A673 (cell line): Measurements from ENCODE around the gene PEPD. TPM values are rescaled to one million over a fixed set of nuclear protein-coding genes. Genes with fewer than 3 reads are reported as not detected.

Experiments used
- BruUV-seq: library from RNA; stranded (reverse); fragments of 400-500 nt; replicated peaks from 2 replicates; lab custom pipeline; 2021; lab: Mats Ljungman, UMichigan
- CTCF ChIA-PET: fragments of 300-600 bp; sonication (Branson Sonifier 250); formaldehyde crosslinking; loops from one replicate; lab custom pipeline; 2022; ENCODE audit warnings: antibody characterized with exemption; lab: Charles Lee
- POLR2A ChIA-PET: fragments of 300-600 bp; sonication (Branson Sonifier 250); formaldehyde crosslinking; loops from one replicate; lab custom pipeline; 2022; ENCODE audit warnings: antibody characterized with exemption; ENCODE audit not compliant: low non-redundant PET; lab: Charles Lee
- DNase-seq: peaks from one replicate; pipeline ENCODE4 v3.0.0-alpha.2; 2015; ENCODE audit warnings: low spot score
- H3K27ac ChIP-seq: fragments of 200-600 bp; sonication (generic); 2 replicates; pipeline ENCODE4 v1.5.1; 2016; ENCODE audit warnings: mixed run types, low read depth, mild to moderate bottlenecking, mixed read lengths, antibody characterized with exemption, low read length; ENCODE audit not compliant: poor library complexity, severe bottlenecking
- H3K27me3 ChIP-seq: fragments of 200-600 bp; sonication (generic); replicated peaks from 2 replicates; pipeline ENCODE4 v1.6.1; 2017; ENCODE audit warnings: mixed run types, low read depth, mild to moderate bottlenecking, mixed read lengths, antibody characterized with exemption, low read length; ENCODE audit not compliant: insufficient read depth, poor library complexity
- H3K36me3 ChIP-seq: fragments of 200-600 bp; sonication (generic); 2 replicates; pipeline ENCODE4 v1.6.1; 2016; ENCODE audit warnings: mixed run types, mild to moderate bottlenecking, mixed read lengths, antibody characterized with exemption, low read length; ENCODE audit not compliant: insufficient read depth, poor library complexity, severe bottlenecking
- H3K4me1 ChIP-seq: fragments of 200-600 bp; sonication (generic); 2 replicates; pipeline ENCODE4 v1.6.1; 2017; ENCODE audit warnings: mixed run types, mild to moderate bottlenecking, mixed read lengths, antibody characterized with exemption, low read length; ENCODE audit not compliant: insufficient read depth, poor library complexity, severe bottlenecking
- H3K4me3 ChIP-seq: fragments of 200-600 bp; sonication (generic); 2 replicates; pipeline ENCODE4 v1.5.1; 2016; ENCODE audit warnings: low read depth, mixed run types, mild to moderate bottlenecking, mixed read lengths, low read length; ENCODE audit not compliant: poor library complexity, severe bottlenecking
- H3K9me3 ChIP-seq: fragments of 200-600 bp; sonication (generic); 2 replicates; pipeline ENCODE4 v1.6.1; 2016; ENCODE audit warnings: mixed run types, low read depth, mild to moderate bottlenecking, mixed read lengths, antibody characterized with exemption, low read length; ENCODE audit not compliant: poor library complexity, severe bottlenecking
- EZH2 ChIP-seq: fragments of 200-600 bp; sonication (generic); IDR thresholded peaks from 2 replicates; pipeline ENCODE4 v1.6.1; 2017; ENCODE audit warnings: borderline replicate concordance, low read depth, mild to moderate bottlenecking, mixed read lengths, antibody characterized with exemption, low read length; ENCODE audit not compliant: poor library complexity, severe bottlenecking
- intact Hi-C: fragments of 100-400 bp; cut with micrococcal nuclease; formaldehyde crosslinking; loops from one replicate; pipeline ENCODE4 v1.10.0; 2022; ENCODE audit not compliant: unreplicated experiment
- total RNA-seq: library from RNA; stranded (reverse); gene quantifications from 2 replicates; pipeline ENCODE4 v1.2.3, GENCODE V29; 2021
- TF ChIP-seq, protein P1 (sequence below): fragments of 300-800, 200-600 bp; sonication (generic); conservative IDR thresholded peaks from 2 replicates; pipeline ENCODE4 v1.5.1; 2017; ENCODE audit warnings: low read depth, mild to moderate bottlenecking, antibody characterized with exemption, low read length, moderate library complexity, mixed read lengths

Gene PEPD
- total RNA-seq, 1 experiment from 2014 or later = 82.2 TPM

- H3K4me1 ChIP-seq = no peaks in the 10 kb centered on the region
- no TSS peak for BruUV-seq
- CTCF ChIA-PET = no interaction called here
Observed at GRCh38 chr19:33345163-33345562, 176.4 kb downstream of the PEPD start.

GRCh38 chr19:33344573-33344925 is 177.0 kb downstream of the PEPD start:
- Histone ChIP-seq H3K27ac (no peak overlapping the region), H3K9me3 (no peaks in the 10 kb centered on the region), H3K4me1 (no peaks in the 10 kb centered on the region), H3K4me3 (no peak overlapping the region), H3K36me3 (no peaks in the 10 kb centered on the region), H3K27me3 (peaks cover 68% of the 10 kb centered on the region)
- CTCF ChIA-PET = no interaction called here
- BruUV-seq = no TSS peak
- no peak for DNase-seq
- no peak for TF ChIP-seq EZH2
- TF ChIP-seq, protein P1, sequence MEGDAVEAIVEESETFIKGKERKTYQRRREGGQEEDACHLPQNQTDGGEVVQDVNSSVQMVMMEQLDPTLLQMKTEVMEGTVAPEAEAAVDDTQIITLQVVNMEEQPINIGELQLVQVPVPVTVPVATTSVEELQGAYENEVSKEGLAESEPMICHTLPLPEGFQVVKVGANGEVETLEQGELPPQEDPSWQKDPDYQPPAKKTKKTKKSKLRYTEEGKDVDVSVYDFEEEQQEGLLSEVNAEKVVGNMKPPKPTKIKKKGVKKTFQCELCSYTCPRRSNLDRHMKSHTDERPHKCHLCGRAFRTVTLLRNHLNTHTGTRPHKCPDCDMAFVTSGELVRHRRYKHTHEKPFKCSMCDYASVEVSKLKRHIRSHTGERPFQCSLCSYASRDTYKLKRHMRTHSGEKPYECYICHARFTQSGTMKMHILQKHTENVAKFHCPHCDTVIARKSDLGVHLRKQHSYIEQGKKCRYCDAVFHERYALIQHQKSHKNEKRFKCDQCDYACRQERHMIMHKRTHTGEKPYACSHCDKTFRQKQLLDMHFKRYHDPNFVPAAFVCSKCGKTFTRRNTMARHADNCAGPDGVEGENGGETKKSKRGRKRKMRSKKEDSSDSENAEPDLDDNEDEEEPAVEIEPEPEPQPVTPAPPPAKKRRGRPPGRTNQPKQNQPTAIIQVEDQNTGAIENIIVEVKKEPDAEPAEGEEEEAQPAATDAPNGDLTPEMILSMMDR = no peak
- intact Hi-C loops = no loop called here
- POLR2A ChIA-PET = no interaction called here

More at GRCh38 chr19:33345163-33345562, 176.4 kb downstream of the PEPD start:
- H3K4me3 ChIP-seq = no peak overlapping the region
- no peak overlapping the region for H3K27ac ChIP-seq
- DNase-seq = no peak
- POLR2A ChIA-PET = no interaction called here
- intact Hi-C loops = no loop called here
- no peaks in the 10 kb centered on the region for H3K9me3 ChIP-seq
- no peak for TF ChIP-seq EZH2
- TF ChIP-seq, protein P1 = no peak
- peaks cover 61% of the 10 kb centered on the region for H3K27me3 ChIP-seq
- no peaks in the 10 kb centered on the region for H3K36me3 ChIP-seq

DNA sequence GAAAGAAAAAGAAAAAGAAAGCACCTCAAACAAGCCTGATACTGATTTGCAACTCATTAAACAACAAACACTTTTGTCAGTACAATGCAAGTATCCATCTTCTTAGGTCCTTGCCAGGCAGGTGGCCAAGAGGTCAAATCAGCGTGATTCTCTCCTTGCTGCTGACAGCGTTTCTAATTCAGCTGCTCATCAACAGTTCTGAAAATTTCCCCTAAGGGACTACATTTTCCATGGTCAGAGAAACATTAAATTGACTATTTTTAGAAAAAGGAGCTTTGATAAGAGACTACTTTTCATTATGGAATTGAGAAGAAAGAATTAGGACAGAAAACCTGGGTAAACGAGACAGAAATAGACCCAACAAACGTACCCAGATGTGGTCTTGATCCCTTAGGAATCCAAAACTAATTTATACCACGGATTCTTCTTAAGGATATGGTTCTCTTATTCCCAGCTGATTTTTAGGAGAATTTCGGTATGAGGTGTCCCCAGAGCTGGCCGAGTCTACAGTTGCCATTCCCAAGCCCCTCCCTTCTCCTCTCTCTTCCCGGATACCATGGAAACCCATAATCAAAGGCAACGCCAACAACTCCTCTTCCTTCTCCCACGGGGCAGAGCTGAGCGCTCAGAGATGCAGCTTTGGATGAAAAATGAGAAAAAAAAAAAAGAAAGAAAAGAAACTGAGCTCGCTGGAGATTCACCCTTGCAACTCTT is 177.6 kb downstream of the PEPD start:
- H3K4me3 ChIP-seq = no peak overlapping the region
- peaks cover 73% of the 10 kb centered on the region for H3K27me3 ChIP-seq
- TF ChIP-seq, protein P1 = no peak
- no peak for TF ChIP-seq EZH2
- no peaks in the 10 kb centered on the region for H3K36me3 ChIP-seq
- intact Hi-C loops = no loop called here
- H3K9me3 ChIP-seq = no peaks in the 10 kb centered on the region
- no peak for DNase-seq
- ChIA-PET POLR2A (no interaction called here), CTCF (interaction anchor here (0.6 kb wide), 1 partner anchor 454 kb away, joined by 3 read pairs; no protein-coding TSS in a partner anchor)
- H3K27ac ChIP-seq = no peak overlapping the region
- no TSS peak for BruUV-seq
- H3K4me1 ChIP-seq = no peaks in the 10 kb centered on the region
